Esophagus squamous epithelium (tissue), 5 donors: ENCODE measurements around the gene KIF1C. TPM values are rescaled to one million over a fixed set of nuclear protein-coding genes. Genes with fewer than 3 reads are reported as not detected.

Experiments used
- DNase-seq: peaks from one replicate; lab custom pipeline; 2025; lab: John Stamatoyannopoulos, UW
- H3K27ac ChIP-seq, 4 donors: fragments of 200-600 bp; sonication (generic); one replicate each; pipeline ENCODE4 v1.5.1; 2016 to 2019; ENCODE audit warnings: mild to moderate bottlenecking in 1 of 4
- H3K27me3 ChIP-seq, 4 donors: fragments of 200-600 bp; sonication (generic); 1 replicate in 3 of 4; 2 replicates in 1 of 4; pipeline versions ENCODE4 v1.5.1 to v1.6.0; 2017 to 2021; ENCODE audit warnings: antibody characterized with exemption in 1 of 4
- H3K36me3 ChIP-seq, 3 donors: fragments of 200-600 bp; sonication (generic); one replicate each; pipeline ENCODE4 v1.5.1; 2016 to 2019
- H3K4me1 ChIP-seq, 3 donors: fragments of 200-600 bp; sonication (generic); one replicate each; pipeline ENCODE4 v1.5.1; 2017 to 2019
- H3K4me3 ChIP-seq, 4 donors: fragments of 200-600 bp; sonication (generic); 1 replicate in 3 of 4; 2 replicates in 1 of 4; pipeline ENCODE4 v1.5.1; 2016 to 2019; ENCODE audit warnings: mild to moderate bottlenecking in 2 of 4, moderate library complexity in 1 of 4
- H3K9me3 ChIP-seq, 3 donors: fragments of 200-600 bp; sonication (generic); one replicate each; pipeline ENCODE4 v1.5.1; 2016 to 2019
- CTCF ChIP-seq, 6 experiments: fragments of 450-650 bp in 4 of 6; fragments of 200-600 bp in 2 of 6; sonication (generic) in 2 of 6; IDR thresholded peaks; one replicate each; pipeline ENCODE4 v1.5.1; 2016 to 2019; ENCODE audit warnings: antibody characterized with exemption in 6 of 6, mild to moderate bottlenecking in 4 of 6, moderate library complexity in 4 of 6
- POLR2A ChIP-seq, 4 donors: fragments of 450-650 bp; IDR thresholded peaks; one replicate each; pipeline ENCODE4 v1.6.1; 2017; ENCODE audit warnings: antibody characterized with exemption in 4 of 4, mild to moderate bottlenecking in 4 of 4, moderate library complexity in 3 of 4
- WGBS, 2 donors: methylation state at CpG; one replicate each; pipeline ENCODE4 v1.1.5; 2018; 5-methylcytosine and 5-hydroxymethylcytosine counted together
- intact Hi-C: fragments of 100-400 bp; cut with DNase I; formaldehyde crosslinking; loops from one replicate; pipeline ENCODE4 v1.15.0; 2022
- total RNA-seq, 4 donors: library from RNA; depleted of rRNA; stranded (reverse); fragments of >200 nt; gene quantifications; one replicate each; pipeline ENCODE4 v1.1.0, GENCODE V29; 2016
- donor health status: DM: yes; HTN: yes; CAD: no.

Gene KIF1C
- total RNA-seq, 4 donors from 2014 or later = 66.9 to 93.3 (median 81.7) TPM

GRCh38 chr17:5011928-5012327 lies 14.2 kb downstream of the KIF1C start:
- DNase-seq = no peak
- Histone ChIP-seq H3K36me3 (peaks cover 31 to 100% (median 41%) of the 10 kb centered on the region in 3 donors), H3K4me1 (no peaks in the 10 kb centered on the region), H3K27me3 (no peaks in the 10 kb centered on the region), H3K4me3 (no peak overlapping the region), H3K27ac (no peak overlapping the region), H3K9me3 (no peaks in the 10 kb centered on the region)
- 53% methylated on average over 6 of the region's 6 CpGs; no CpG with 5 or more reads in 1 of the 2 donors for WGBS, 2 donors
- TF ChIP-seq CTCF (IDR thresholded peaks at IDR 0.05) (no peak), POLR2A (IDR thresholded peaks at IDR 0.05) (no peak)
- intact Hi-C loops = no loop called here

DNA sequence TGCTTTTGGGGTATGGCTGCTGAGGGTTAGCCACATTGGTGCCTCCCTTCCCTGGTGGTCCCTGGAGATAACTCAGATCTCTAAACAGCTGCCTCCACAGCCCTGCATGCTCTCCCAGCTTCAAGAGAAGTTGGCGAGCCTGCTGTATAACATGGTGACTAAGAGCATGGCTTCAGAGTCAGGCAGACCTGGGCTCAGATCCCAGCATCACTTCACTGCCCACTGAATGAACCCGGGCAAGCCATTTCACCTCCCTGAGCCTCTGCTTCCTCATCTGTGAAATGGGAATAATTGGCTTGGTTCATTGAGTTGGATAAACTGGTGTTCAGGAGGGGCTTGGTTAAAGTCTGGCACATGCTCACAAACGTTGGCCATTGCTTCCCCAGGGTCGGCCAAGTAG lies 16.6 kb downstream of the KIF1C start:
- H3K36me3 ChIP-seq = peaks cover 32 to 100% (median 36%) of the 10 kb centered on the region in 3 donors
- WGBS, 2 donors = 70 to 90% methylated on average over 2 of the region's 4 CpGs

GRCh38 chr17:5019475-5019956 lies 21.8 kb downstream of the KIF1C start:
- DNase-seq = no peak
- WGBS, 2 donors = 25% methylated on average over 1 of the region's 1 CpG; no CpG with 5 or more reads in 1 of the 2 donors
- Histone ChIP-seq H3K27me3 (no peaks in the 10 kb centered on the region), H3K27ac (no peak overlapping the region), H3K9me3 (no peaks in the 10 kb centered on the region), H3K4me3 (no peak overlapping the region), H3K4me1 (peaks cover 0 to under 1% (median 0%) of the 10 kb centered on the region in 3 donors), H3K36me3 (peaks cover 27 to 100% (median 45%) of the 10 kb centered on the region in 3 donors)
- intact Hi-C loops = no loop called here
- no peak for TF ChIP-seq POLR2A (IDR thresholded peaks at IDR 0.05)
- no peak for TF ChIP-seq CTCF (IDR thresholded peaks at IDR 0.05)

More for the DNA sequence above, 16.6 kb downstream of the KIF1C start:
- Histone ChIP-seq H3K4me3 (no peak overlapping the region), H3K27ac (no peak overlapping the region), H3K9me3 (no peaks in the 10 kb centered on the region), H3K27me3 (no peaks in the 10 kb centered on the region), H3K4me1 (no peaks in the 10 kb centered on the region)
- TF ChIP-seq CTCF (IDR thresholded peaks at IDR 0.05) (no peak), POLR2A (IDR thresholded peaks at IDR 0.05) (no peak)
- no peak for DNase-seq
- intact Hi-C loops = no loop called here

DNA sequence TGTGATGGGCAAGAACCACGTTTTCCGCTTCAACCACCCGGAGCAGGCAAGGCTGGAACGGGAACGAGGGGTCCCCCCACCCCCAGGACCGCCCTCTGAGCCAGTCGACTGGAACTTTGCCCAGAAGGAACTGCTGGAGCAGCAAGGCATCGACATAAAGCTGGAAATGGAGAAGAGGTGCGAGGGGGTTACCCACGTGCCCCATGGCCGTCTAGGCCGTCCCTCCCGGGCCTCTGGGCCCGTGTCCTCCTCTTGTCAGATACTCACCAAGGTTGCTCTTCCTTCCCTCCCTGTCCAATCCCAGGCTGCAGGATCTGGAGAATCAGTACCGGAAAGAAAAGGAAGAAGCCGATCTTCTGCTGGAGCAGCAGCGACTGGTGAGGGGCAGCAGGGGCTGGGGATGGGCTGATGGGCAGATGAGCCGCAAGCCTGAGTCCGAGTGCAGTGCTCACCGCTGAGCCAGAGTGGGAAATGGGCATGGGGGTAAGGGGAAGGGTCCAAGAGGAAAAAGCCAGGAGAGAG lies 22.8 kb downstream of the KIF1C start:
- 88 to 90% methylated on average over 11 to 16 of the region's 20 CpGs for WGBS, 2 donors
- intact Hi-C loops = no loop called here

More for the DNA sequence above, 22.8 kb downstream of the KIF1C start:
- peaks cover 0 to 10% (median 0%) of the 10 kb centered on the region in 3 donors for H3K4me1 ChIP-seq
- no peak overlapping the region for H3K4me3 ChIP-seq
- DNase-seq = no peak
- H3K36me3 ChIP-seq = peaks cover 22 to 93% (median 37%) of the 10 kb centered on the region in 3 donors
- H3K27me3 ChIP-seq = no peaks in the 10 kb centered on the region
- TF ChIP-seq CTCF (IDR thresholded peaks at IDR 0.05) (no peak), POLR2A (IDR thresholded peaks at IDR 0.05) (no peak)
- no peaks in the 10 kb centered on the region for H3K9me3 ChIP-seq
- H3K27ac ChIP-seq = no peak overlapping the region
